ENCODE measurements around the gene NOX5.

The NOX5 gene

DNA sequence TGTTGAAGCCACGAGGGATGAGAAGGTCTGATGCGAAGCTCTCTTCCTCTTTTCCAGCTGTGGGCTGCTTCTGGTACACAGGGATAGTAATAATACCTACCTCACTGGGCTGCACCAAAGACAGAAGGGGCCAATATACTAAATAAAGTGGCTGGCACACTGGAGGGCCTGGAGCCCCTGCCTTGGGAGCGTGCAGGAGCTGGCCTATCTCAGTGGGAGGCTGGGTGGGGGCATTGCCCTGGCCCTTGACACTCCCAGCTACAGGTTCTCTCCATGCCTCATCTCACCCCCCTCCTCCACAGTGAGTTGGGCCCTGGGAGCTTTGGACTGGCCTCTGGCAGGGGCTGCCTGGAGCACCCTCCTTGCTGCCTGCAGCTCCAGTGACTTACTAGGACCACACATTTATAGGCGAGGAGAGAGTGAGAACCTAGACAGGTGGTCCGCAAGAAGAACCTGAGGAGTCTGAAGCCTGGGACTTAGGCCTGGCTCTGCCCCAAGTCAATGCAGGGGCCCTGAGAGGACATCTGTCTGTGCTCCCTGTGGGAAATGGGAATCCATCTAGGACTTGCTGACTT is 1.6 kb downstream of the NOX5 start:
- no peak for DNase-seq (ENCODE audit: low read depth in 1 of 2, low spot score in 1 of 2)

DNA sequence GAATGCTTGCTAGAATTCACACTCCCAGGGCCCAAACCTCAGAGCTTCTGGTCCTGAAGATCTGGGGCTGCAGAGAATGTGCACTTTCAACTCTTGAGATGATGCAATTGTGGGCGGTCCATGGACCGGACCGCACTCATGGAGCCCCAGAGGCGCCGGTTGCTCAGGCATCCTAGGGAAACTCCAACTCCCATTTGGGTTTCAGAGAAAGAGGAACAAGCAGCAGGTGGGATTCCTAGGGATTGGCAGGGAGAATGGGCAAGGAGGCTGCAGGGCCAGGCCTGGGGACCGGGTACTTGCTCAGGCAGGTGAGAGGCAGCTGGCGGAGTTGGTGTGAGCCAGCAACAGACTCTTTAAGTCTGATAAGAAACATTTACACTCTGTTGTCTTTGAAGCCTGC is 3.5 kb downstream of the NOX5 start:
- no peak for DNase-seq (ENCODE audit: low read depth in 1 of 2, low spot score in 1 of 2)

DNA sequence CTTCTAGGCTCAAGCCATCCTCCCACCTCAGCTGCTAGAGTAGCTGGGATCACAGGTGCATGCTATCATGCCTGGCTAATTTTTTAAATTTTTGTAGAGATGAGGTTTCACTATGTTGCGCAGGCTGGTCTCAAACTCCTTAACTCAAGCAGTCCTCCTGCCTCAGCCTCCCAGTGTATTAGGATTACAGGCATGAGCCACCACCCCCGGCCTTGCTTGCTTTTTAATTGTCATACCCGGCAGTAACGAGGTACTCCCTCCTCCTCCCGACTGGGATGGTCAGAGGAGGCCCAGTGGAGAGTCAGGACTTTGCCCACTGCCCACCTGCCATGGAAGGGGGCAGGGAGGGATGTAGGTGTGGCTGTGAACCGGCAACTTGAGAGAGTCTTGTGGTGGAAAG is 4.5 kb downstream of the NOX5 start:
- DNase-seq (ENCODE audit: low read depth in 1 of 2, low spot score in 1 of 2) = no peak

- DNase-seq (ENCODE audit: low read depth in 1 of 2, low spot score in 1 of 2) = no peak
These were observed 7.4 kb downstream of the NOX5 start for GRCh38 chr15:69021895-69022294.

DNA sequence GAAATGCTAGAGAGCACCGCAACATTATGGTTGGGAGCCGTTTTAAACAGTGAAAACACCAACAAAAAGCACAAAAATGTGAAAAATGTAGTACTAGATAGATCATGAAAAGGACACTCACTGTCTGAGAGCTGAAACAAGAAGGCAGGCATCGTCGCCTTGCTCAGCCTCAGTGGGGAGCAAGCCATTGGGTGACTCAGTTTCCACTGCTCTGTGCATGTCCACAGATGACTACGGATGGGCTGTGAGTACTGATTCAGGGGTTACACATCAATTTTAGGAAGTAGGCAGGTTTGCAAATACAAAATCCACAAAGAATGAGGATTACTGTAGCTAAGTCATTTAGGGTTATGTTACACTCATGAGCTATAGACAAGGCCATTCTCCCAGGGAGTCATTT is 10.8 kb downstream of the NOX5 start:
- DNase-seq (ENCODE audit: low read depth in 1 of 2, low spot score in 1 of 2) = no peak

DNA sequence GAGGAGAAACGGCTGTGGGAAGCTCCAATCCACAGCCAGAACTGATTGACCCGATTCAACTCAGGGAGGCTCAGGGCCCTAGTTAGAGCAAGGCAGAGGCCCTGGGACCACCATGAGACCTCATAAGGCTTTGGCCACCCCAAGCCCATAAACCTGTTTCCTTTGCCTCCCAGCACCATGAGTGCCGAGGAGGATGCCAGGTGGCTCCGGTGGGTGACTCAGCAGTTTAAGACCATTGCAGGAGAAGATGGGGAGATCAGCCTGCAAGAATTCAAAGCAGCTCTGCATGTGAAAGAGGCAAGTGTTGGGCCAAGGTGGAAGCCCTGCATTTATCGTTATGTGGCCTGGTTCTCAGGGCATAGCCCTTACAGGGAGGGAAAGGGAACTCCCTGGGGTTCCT is 11.9 kb downstream of the NOX5 start:
- no peak for DNase-seq (ENCODE audit: low read depth in 1 of 2, low spot score in 1 of 2)

- no peak for DNase-seq (ENCODE audit: low read depth in 1 of 2, low spot score in 1 of 2)
These were observed 13.6 kb downstream of the NOX5 start for GRCh38 chr15:69027976-69028518.

- no peak for DNase-seq (ENCODE audit: low read depth in 1 of 2, low spot score in 1 of 2)
These were observed 16.8 kb downstream of the NOX5 start for GRCh38 chr15:69031013-69032001.

- no peak for DNase-seq (ENCODE audit: low read depth in 1 of 2, low spot score in 1 of 2)
These were observed 17.5 kb downstream of the NOX5 start for GRCh38 chr15:69032031-69032430.

- no peak for DNase-seq (ENCODE audit: low read depth in 1 of 2, low spot score in 1 of 2)
These were observed 18.3 kb downstream of the NOX5 start for GRCh38 chr15:69032703-69033373.

DNA sequence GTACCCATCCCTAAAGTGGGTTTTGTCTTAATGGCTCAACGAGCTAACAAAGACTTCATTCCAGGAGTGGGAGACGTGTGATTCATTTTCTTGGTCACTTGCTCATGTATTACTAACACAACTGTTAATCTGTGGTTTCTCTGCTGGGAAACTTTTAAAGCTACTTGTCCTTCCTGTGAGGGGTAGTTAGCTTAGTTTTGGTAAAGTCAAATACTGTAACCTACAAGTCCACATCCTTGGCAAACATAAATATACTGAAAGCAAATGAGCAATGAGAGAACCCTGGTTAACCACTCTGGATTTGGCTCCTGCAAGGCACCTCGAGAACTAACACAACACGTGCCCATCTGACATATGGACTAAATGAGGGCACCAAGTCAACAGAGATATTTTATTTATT is 19.9 kb downstream of the NOX5 start:
- no peak for DNase-seq (ENCODE audit: low read depth in 1 of 2, low spot score in 1 of 2)

- no peak for DNase-seq (ENCODE audit: low read depth in 1 of 2, low spot score in 1 of 2)
These were observed 20.9 kb downstream of the NOX5 start for GRCh38 chr15:69035205-69035917.

- DNase-seq (ENCODE audit: low read depth in 1 of 2, low spot score in 1 of 2) = no peak
These were observed 21.4 kb downstream of the NOX5 start for GRCh38 chr15:69035918-69036258.

DNA sequence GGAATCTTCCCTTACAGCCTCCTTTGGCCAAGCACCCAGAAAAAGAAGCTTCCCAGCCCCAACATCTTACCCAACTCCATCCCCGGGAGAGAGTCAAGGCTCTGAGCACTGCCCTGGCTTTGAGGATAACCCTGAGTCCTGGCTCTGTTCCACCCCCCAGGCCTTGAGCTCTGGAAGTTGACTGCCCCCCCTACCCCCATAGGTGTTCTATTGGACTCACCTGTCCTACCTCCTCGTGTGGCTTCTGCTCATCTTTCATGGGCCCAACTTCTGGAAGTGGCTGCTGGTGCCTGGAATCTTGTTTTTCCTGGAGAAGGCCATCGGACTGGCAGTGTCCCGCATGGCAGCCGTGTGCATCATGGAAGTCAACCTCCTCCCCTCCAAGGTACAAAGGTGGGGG is 22.3 kb downstream of the NOX5 start:
- DNase-seq (ENCODE audit: low read depth in 1 of 2, low spot score in 1 of 2) = no peak

- no peak for DNase-seq (ENCODE audit: low read depth in 1 of 2, low spot score in 1 of 2)
These were observed 23.0 kb downstream of the NOX5 start for GRCh38 chr15:69037482-69037881.

DNA sequence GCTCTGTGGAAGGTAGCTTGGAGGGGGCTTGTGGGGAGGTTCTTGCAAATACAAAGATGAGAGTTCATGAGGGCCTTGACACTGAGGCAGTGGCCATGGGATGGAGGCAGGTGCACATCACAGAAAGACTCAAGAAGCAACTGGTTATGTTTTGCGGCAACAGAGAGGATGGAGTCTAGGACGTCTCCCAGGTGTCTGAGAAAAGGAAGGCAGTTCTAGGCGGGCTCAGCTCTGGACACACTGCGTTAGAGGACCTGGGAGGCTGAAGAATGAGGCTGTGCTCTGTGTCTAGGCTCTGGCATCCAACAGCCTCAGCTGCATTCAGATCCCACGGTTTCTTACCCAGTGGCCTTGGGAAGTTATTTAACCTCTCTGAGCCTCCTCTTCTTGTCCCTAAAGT is 23.5 kb downstream of the NOX5 start:
- DNase-seq (ENCODE audit: low read depth in 1 of 2, low spot score in 1 of 2) = no peak

DNA sequence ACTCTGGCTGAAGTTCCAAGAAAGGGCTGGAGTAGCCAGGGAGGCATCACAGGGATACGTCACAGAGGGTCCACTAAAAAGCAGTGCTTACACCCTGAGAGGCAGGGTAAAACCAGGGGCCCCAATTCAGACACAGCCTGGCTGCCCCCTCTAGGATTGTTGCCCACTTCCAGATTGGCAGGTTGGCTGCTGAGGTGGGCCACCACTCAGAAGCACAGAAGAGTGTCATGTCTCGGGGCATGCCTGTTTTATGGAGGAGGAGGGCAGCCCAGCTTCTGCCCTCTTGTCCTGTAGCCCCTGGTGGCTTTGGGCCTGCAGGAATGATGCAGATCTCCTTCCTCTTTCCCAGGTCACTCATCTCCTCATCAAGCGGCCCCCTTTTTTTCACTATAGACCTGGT is 24.0 kb downstream of the NOX5 start:
- no peak for DNase-seq (ENCODE audit: low read depth in 1 of 2, low spot score in 1 of 2)

GRCh38 chr15:69039516-69040225 is 25.2 kb downstream of the NOX5 start:
- no peak for DNase-seq (ENCODE audit: low read depth in 1 of 2, low spot score in 1 of 2)

DNA sequence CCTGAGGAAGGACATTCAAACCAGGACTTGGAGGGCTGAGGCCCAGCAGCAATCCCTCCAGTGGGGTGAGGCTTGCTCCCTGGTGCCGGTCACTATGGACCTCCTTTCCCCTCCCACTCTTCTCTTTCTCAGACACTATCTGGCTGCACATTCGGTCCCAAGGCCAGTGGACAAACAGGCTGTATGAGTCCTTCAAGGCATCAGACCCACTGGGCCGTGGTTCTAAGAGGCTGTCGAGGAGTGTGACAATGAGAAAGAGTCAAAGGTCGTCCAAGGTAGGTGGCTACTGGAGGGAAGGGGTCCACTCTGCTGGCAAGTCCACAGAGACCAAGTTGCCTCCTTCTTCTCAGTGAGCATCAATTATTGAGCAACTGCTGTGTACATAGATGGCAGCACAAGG is 28.0 kb downstream of the NOX5 start:
- DNase-seq (ENCODE audit: low read depth in 1 of 2, low spot score in 1 of 2) = no peak

DNA sequence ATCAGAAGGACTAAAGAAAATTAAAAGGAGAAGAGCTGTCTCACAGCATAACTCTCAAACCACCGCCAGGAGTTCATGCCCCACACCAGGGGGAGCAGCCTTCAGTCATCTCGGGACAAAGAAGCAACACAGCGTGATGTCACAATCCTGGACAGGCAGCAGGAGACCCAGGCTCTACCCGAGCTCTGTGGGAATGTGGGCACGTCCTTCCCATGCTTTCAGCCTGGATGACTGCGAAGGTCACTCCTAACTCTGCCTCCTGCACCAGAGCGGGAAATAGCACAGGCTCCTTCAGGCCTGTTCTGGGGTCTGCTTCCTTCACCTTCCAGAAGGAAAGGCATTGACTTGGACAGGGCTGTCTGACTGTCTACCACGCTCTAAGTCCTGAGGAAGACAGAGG is 31.3 kb downstream of the NOX5 start:
- DNase-seq (ENCODE audit: low read depth in 1 of 2, low spot score in 1 of 2) = no peak

GRCh38 chr15:69046781-69047180 is 32.3 kb downstream of the NOX5 start:
- DNase-seq (ENCODE audit: low read depth in 1 of 2, low spot score in 1 of 2) = no peak
